Prostate gland (tissue), 2 donors: Measurements from ENCODE around the gene MEGF10. TPM values are rescaled to one million over a fixed set of nuclear protein-coding genes. Genes with fewer than 3 reads are reported as not detected.

Source experiments
- DNase-seq: peaks from one replicate; pipeline ENCODE4 v3.0.0-alpha.2; 2019; ENCODE audit warnings: low spot score
- H3K27ac ChIP-seq, 2 donors: fragments of 200-600 bp; sonication (generic); 2 replicates each; pipeline ENCODE4 v1.5.1; 2017 to 2019
- H3K27me3 ChIP-seq: fragments of 200-600 bp; sonication (generic); replicated peaks from 2 replicates; pipeline ENCODE4 v1.5.1; 2019; ENCODE audit not compliant: insufficient read depth
- H3K36me3 ChIP-seq, 2 donors: fragments of 200-600 bp; sonication (generic); 1 replicate in 1 of 2; 2 replicates in 1 of 2; pipeline versions ENCODE4 v1.5.1 to v1.8.1; 2017 to 2019
- H3K4me1 ChIP-seq: fragments of 200-600 bp; sonication (generic); replicated peaks from 2 replicates; pipeline ENCODE4 v1.5.1; 2019
- H3K4me3 ChIP-seq, 2 donors: fragments of 200-600 bp; sonication (generic); 2 replicates each; pipeline ENCODE4 v1.5.1; 2017 to 2019
- H3K9me3 ChIP-seq: fragments of 200-600 bp; sonication (generic); 2 replicates; pipeline ENCODE4 v1.5.1; 2017
- CTCF ChIP-seq, 4 experiments: fragments of 200-600 bp in 2 of 4; fragments of 450-650 bp in 2 of 4; sonication (generic) in 2 of 4; IDR thresholded peaks; 1 replicate in 3 of 4; 2 replicates in 1 of 4; pipeline ENCODE4 v1.5.1; 2016 to 2019; ENCODE audit warnings: antibody characterized with exemption in 4 of 4, mild to moderate bottlenecking in 2 of 4, moderate library complexity in 2 of 4
- POLR2A ChIP-seq: fragments of 450-650 bp; IDR thresholded peaks from one replicate; pipeline ENCODE4 v1.6.1; 2016; ENCODE audit warnings: antibody characterized with exemption, mild to moderate bottlenecking
- POLR2AphosphoS5 ChIP-seq: sonication (generic); formaldehyde crosslinking; IDR thresholded peaks from one replicate; pipeline ENCODE4 v1.6.1; 2017; ENCODE audit warnings: antibody characterized with exemption
- WGBS: methylation state at CpG from one replicate; pipeline ENCODE4 v1.1.5; 2018; 5-methylcytosine and 5-hydroxymethylcytosine counted together
- intact Hi-C: fragments of 100-400 bp; cut with DNase I; formaldehyde crosslinking; loops from one replicate; pipeline ENCODE4 v1.14.2; 2022
- total RNA-seq, 2 donors: library from RNA; depleted of rRNA; stranded (reverse); fragments of >200 nt; gene quantifications; one replicate each; pipeline ENCODE4 v1.1.0, GENCODE V29; 2016

The MEGF10 gene
- total RNA-seq, 2 donors from 2014 or later: 0.77 to 7.9 TPM

DNA sequence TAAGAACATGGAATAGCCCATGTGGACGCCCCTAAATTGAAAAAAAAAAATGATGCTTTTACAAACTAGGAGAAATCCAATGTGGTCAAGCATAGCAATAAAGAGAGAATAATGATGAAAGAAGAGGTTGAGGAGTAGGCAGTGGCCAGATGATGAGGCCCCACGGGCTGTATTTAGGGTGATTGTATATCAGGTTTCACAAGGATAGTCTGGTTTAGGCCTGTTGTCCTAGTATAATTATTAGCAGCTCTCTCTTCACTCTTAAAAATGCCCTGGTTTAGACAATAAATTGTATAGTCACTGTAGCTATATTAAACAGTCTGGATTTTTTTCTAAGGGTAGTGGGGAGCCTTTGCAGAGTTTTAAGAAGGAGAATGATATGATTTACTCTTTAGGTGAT, 124.4 kb downstream of the MEGF10 start:
- Histone ChIP-seq H3K36me3 (no peaks in the 10 kb centered on the region), H3K4me1 (no peaks in the 10 kb centered on the region), H3K27me3 (no peaks in the 10 kb centered on the region), H3K4me3 (no peak overlapping the region), H3K27ac (no peak overlapping the region), H3K9me3 (no peaks in the 10 kb centered on the region)
- no peak for DNase-seq
- intact Hi-C loops: no loop called here
- TF ChIP-seq POLR2A (no peak), POLR2AphosphoS5 (no peak), CTCF (IDR thresholded peaks at IDR 0.05) (no peak)
- WGBS: 58% methylated on average over 2 of the region's 2 CpGs

DNA sequence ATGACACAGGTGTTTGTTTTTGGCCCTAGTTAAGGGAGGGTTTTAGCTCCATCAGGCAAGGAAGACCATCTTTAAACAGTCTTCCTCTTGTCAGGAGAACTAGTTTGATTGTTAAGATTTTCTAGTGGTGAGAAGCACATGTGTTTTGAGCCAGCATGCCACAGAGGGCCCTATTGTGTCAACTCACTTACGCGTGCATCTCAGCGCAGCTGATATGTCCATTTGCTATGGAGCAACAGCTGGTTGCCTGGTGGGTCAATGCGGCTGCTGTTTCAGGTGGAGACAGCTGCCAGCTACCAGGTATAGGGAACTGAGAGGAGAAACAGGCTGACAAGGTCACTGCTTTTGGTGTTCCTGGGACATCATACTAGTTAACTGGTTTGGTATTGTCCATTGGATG, 126.3 kb downstream of the MEGF10 start:
- H3K27me3 ChIP-seq: no peaks in the 10 kb centered on the region
- TF ChIP-seq POLR2A: no peak
- TF ChIP-seq POLR2AphosphoS5: no peak
- no peak for TF ChIP-seq CTCF (IDR thresholded peaks at IDR 0.05)
- H3K27ac ChIP-seq: no peak overlapping the region
- no peak for DNase-seq
- H3K36me3 ChIP-seq: no peaks in the 10 kb centered on the region
- WGBS: 95% methylated on average over 4 of the region's 4 CpGs
- no peaks in the 10 kb centered on the region for H3K4me1 ChIP-seq
- no peaks in the 10 kb centered on the region for H3K9me3 ChIP-seq
- intact Hi-C loops: no loop called here
- H3K4me3 ChIP-seq: no peak overlapping the region

DNA sequence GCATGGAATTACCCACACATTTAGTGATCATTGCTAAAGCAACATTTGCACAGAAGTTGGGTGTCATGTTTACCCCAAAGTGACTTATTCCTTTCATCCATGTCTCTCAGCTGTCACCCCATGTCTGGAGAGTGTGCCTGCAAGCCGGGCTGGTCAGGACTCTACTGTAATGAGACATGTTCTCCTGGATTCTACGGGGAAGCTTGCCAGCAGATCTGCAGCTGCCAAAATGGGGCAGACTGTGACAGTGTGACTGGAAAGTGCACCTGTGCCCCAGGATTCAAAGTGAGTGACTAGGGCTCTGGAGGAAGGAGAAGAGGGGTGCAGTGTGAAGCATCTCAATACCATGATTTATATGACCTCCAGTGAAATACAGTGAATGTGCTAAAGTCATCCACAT, 126.9 kb downstream of the MEGF10 start:
- Histone ChIP-seq H3K27me3 (no peaks in the 10 kb centered on the region), H3K36me3 (no peaks in the 10 kb centered on the region), H3K4me1 (no peaks in the 10 kb centered on the region), H3K27ac (no peak overlapping the region), H3K9me3 (no peaks in the 10 kb centered on the region), H3K4me3 (no peak overlapping the region)
- WGBS: 56% methylated on average over 2 of the region's 2 CpGs
- DNase-seq: no peak
- intact Hi-C loops: no loop called here
- TF ChIP-seq POLR2A (no peak), POLR2AphosphoS5 (no peak), CTCF (IDR thresholded peaks at IDR 0.05) (no peak)

- Histone ChIP-seq H3K9me3 (no peaks in the 10 kb centered on the region), H3K4me1 (no peaks in the 10 kb centered on the region), H3K36me3 (no peaks in the 10 kb centered on the region), H3K4me3 (no peak overlapping the region), H3K27me3 (no peaks in the 10 kb centered on the region), H3K27ac (no peak overlapping the region)
- DNase-seq: no peak
- TF ChIP-seq CTCF (IDR thresholded peaks at IDR 0.05) (no peak), POLR2AphosphoS5 (no peak), POLR2A (no peak)
- WGBS: 74% methylated on average over 1 of the region's 1 CpG
- intact Hi-C loops: no loop called here
Observed at GRCh38 chr5:127418367-127418766, 127.8 kb downstream of the MEGF10 start.

DNA sequence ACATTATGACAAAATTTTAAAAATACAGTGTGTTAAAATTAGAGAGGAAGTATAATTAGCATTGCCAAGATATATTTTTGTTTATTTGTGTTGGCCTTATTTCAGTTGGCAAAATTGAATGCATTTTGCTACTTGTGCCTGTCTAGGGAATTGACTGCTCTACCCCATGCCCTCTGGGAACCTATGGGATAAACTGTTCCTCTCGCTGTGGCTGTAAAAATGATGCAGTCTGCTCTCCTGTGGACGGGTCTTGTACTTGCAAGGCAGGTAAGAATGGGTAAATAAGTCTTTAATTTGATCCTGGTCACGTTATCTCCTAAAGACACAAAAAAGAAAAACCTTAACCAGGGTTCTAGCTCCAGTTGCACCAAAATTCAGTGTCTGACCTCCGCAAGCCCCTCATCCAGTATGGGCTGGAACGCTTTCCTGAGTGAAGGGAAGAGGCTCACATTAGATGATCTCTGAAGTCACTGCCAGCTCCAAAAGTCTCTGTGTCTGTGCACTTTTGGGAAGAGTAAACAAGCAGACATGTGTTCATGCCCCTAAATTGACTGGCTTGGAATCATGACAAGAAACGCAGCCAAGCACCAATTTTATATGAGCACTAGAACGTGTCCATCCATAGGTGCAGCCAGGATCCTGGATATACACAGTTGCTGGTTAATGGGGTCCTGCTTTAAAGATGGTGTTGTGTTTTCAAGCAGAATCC, 128.5 kb downstream of the MEGF10 start:
- Histone ChIP-seq H3K9me3 (no peaks in the 10 kb centered on the region), H3K4me1 (no peaks in the 10 kb centered on the region), H3K4me3 (no peak overlapping the region), H3K27ac (no peak overlapping the region), H3K27me3 (no peaks in the 10 kb centered on the region), H3K36me3 (no peaks in the 10 kb centered on the region)
- intact Hi-C loops: no loop called here
- no peak for TF ChIP-seq POLR2A
- no peak for TF ChIP-seq CTCF (IDR thresholded peaks at IDR 0.05)
- no peak for TF ChIP-seq POLR2AphosphoS5
- no peak for DNase-seq
- 22% methylated on average over 7 of the region's 7 CpGs for WGBS
